Measurements from ENCODE around the gene SNRNP200.

DNA sequence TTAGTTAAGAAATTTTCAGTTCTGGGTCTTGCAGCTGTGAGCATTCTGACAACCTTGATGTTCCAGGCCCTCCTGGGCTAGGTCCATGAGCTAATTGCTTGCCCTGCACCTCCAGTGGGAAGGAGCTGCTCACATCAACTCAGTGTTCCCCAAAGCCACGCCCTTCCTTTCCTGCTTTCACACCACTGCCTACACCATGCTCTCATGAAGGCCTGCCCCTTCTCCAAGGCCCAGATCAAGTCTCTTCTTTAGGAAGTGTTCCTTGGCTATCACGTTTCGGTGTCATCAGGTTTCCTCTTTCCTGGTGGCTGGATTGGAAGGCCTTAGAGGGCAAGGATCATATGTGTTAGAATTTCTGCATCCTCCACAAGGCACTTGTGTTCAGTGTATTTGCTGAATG, 58.3 kb downstream of the SNRNP200 start:
- TF ChIP-seq SREBF2 (IDR thresholded peaks at IDR 0.05) (no peak), ZFP36 (IDR thresholded peaks at IDR 0.05; ENCODE audit: borderline replicate concordance, partially characterized antibody) (no peak), EP300 (IDR thresholded peaks at IDR 0.05) (no peak), RAD21 (conservative IDR thresholded peaks at IDR 0.05 in 1 of 2, IDR thresholded peaks at IDR 0.05 in 1 of 2) (no peak), POLR2A (IDR thresholded peaks at IDR 0.05; ENCODE audit: low read length) (no peak), RCOR1 (IDR thresholded peaks at IDR 0.05; ENCODE audit: low read depth, low read length) (no peak)
- TF ChIP-seq, protein P1, sequence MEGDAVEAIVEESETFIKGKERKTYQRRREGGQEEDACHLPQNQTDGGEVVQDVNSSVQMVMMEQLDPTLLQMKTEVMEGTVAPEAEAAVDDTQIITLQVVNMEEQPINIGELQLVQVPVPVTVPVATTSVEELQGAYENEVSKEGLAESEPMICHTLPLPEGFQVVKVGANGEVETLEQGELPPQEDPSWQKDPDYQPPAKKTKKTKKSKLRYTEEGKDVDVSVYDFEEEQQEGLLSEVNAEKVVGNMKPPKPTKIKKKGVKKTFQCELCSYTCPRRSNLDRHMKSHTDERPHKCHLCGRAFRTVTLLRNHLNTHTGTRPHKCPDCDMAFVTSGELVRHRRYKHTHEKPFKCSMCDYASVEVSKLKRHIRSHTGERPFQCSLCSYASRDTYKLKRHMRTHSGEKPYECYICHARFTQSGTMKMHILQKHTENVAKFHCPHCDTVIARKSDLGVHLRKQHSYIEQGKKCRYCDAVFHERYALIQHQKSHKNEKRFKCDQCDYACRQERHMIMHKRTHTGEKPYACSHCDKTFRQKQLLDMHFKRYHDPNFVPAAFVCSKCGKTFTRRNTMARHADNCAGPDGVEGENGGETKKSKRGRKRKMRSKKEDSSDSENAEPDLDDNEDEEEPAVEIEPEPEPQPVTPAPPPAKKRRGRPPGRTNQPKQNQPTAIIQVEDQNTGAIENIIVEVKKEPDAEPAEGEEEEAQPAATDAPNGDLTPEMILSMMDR (IDR thresholded peaks at IDR 0.05): no peak
- TF ChIP-seq, protein P2, sequence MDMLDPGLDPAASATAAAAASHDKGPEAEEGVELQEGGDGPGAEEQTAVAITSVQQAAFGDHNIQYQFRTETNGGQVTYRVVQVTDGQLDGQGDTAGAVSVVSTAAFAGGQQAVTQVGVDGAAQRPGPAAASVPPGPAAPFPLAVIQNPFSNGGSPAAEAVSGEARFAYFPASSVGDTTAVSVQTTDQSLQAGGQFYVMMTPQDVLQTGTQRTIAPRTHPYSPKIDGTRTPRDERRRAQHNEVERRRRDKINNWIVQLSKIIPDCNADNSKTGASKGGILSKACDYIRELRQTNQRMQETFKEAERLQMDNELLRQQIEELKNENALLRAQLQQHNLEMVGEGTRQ (IDR thresholded peaks at IDR 0.05): no peak
- TF ChIP-seq, protein P3, sequence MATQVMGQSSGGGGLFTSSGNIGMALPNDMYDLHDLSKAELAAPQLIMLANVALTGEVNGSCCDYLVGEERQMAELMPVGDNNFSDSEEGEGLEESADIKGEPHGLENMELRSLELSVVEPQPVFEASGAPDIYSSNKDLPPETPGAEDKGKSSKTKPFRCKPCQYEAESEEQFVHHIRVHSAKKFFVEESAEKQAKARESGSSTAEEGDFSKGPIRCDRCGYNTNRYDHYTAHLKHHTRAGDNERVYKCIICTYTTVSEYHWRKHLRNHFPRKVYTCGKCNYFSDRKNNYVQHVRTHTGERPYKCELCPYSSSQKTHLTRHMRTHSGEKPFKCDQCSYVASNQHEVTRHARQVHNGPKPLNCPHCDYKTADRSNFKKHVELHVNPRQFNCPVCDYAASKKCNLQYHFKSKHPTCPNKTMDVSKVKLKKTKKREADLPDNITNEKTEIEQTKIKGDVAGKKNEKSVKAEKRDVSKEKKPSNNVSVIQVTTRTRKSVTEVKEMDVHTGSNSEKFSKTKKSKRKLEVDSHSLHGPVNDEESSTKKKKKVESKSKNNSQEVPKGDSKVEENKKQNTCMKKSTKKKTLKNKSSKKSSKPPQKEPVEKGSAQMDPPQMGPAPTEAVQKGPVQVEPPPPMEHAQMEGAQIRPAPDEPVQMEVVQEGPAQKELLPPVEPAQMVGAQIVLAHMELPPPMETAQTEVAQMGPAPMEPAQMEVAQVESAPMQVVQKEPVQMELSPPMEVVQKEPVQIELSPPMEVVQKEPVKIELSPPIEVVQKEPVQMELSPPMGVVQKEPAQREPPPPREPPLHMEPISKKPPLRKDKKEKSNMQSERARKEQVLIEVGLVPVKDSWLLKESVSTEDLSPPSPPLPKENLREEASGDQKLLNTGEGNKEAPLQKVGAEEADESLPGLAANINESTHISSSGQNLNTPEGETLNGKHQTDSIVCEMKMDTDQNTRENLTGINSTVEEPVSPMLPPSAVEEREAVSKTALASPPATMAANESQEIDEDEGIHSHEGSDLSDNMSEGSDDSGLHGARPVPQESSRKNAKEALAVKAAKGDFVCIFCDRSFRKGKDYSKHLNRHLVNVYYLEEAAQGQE (IDR thresholded peaks at IDR 0.05): no peak
- TF ChIP-seq, protein P4, sequence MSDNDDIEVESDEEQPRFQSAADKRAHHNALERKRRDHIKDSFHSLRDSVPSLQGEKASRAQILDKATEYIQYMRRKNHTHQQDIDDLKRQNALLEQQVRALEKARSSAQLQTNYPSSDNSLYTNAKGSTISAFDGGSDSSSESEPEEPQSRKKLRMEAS (IDR thresholded peaks at IDR 0.05): no peak
- TF ChIP-seq, protein P5, sequence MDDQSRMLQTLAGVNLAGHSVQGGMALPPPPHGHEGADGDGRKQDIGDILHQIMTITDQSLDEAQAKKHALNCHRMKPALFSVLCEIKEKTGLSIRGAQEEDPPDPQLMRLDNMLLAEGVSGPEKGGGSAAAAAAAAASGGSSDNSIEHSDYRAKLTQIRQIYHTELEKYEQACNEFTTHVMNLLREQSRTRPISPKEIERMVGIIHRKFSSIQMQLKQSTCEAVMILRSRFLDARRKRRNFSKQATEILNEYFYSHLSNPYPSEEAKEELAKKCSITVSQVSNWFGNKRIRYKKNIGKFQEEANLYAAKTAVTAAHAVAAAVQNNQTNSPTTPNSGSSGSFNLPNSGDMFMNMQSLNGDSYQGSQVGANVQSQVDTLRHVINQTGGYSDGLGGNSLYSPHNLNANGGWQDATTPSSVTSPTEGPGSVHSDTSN (IDR thresholded peaks at IDR 0.05): no peak

Measured in A549 (cell line).